Thymus (tissue), 11 donors: Measurements from ENCODE around the gene CALML6. TPM values are rescaled to one million over a fixed set of nuclear protein-coding genes. Genes with fewer than 3 reads are reported as not detected.

ENCODE experiments used
- DNase-seq, 9 donors: peaks; one replicate each; pipeline ENCODE4 v3.0.0-alpha.2; 2013; ENCODE audit warnings: low spot score in 9 of 9, low read depth in 6 of 9, missing footprints in 1 of 9
- H3K27ac ChIP-seq, 2 donors: one replicate each; pipeline ENCODE4 v1.5.1; 2013; ENCODE audit warnings: control low read depth in 1 of 2, low read depth in 1 of 2, low read length in 1 of 2, mild to moderate bottlenecking in 1 of 2, moderate library complexity in 1 of 2
- H3K27me3 ChIP-seq, 2 donors: one replicate each; pipeline ENCODE4 v1.5.1; 2013; ENCODE audit warnings: low read length in 1 of 2; ENCODE audit not compliant: control insufficient read depth in 2 of 2, insufficient read depth in 1 of 2
- H3K36me3 ChIP-seq, 2 donors: one replicate each; pipeline ENCODE4 v1.5.1; 2013; ENCODE audit warnings: low read length in 1 of 2, mild to moderate bottlenecking in 1 of 2, moderate library complexity in 1 of 2; ENCODE audit not compliant: control insufficient read depth in 2 of 2, insufficient read depth in 2 of 2
- H3K4me1 ChIP-seq, 2 donors: one replicate each; pipeline ENCODE4 v1.5.1; 2013; ENCODE audit warnings: low read length in 2 of 2; ENCODE audit not compliant: control insufficient read depth in 2 of 2, insufficient read depth in 2 of 2
- H3K4me3 ChIP-seq, 2 donors: one replicate each; pipeline ENCODE4 v1.5.1; 2013; ENCODE audit warnings: low read length in 2 of 2, control low read depth in 1 of 2, mild to moderate bottlenecking in 1 of 2
- H3K9me3 ChIP-seq, 2 donors: one replicate each; pipeline ENCODE4 v1.5.1; 2013; ENCODE audit warnings: low read length in 1 of 2, mild to moderate bottlenecking in 1 of 2; ENCODE audit not compliant: control insufficient read depth in 2 of 2, insufficient read depth in 1 of 2
- WGBS: extraction: QIAGEN DNeasy Blood & Tissue Kit; methylation state at CpG from one replicate; pipeline ENCODE4 v1.1.7; 2013; 5-methylcytosine and 5-hydroxymethylcytosine counted together
- polyA plus RNA-seq: library from polyadenylated mRNA; stranded (reverse); fragments of 200-250 nt; gene quantifications from one replicate; pipeline ENCODE4 v1.2.3, GENCODE V29; 2013
- total RNA-seq: library from RNA; stranded (reverse); fragments of 120-200 nt; gene quantifications from one replicate; pipeline ENCODE4 v1.2.4, GENCODE V29; 2013
- donor health status: healthy.

CALML6 gene
- total and polyA plus RNA-seq, 2 donors, result 0.47 to 7.1 TPM

DNA sequence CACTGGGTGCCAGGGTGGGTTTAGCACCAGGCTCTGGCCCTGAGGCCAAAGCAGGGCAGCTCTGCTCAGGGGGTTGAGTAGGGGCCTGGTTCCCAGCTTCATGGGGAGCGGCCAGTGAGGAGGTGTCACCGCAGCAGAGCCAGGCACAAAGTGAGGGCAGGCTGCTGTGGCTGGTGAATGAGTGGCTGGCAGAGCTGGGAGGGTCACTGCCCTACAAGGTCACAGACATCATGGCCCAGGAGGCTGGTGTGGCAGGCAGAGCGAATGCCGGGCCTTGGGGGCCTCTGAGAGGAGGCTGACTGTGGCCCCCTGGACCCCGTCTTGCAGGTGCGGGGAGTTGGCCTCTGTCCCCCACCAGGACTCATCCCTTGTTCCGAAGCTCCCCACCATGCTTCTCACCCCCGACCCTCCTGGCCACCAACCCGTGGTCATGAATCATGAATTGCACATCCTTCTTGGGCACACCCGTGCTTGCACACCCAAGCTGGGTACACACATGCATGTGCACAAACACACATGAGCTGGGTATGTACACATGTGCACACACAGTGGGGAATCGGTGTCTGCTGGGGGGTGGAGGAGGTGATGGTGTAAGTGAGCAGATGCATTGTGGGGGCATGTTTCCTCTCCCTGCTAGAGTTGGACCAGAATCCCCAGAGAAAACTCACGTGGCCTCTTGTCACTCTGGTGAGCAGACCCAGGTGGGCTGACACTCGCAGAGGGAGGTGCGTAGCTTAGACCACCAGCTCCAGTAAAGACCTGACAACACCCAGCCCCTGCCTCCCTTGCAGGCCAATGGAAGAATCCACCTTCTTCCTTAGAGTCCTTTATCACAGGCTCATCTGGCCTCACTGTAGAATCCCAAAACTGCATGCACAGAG, 19.4 kb upstream of the CALML6 start:
- DNase-seq, result peak in 1 of 9 donors; percentile 59
- no peaks in the 10 kb centered on the region for H3K27me3 ChIP-seq
- 74% methylated on average over 14 of the region's 14 CpGs for WGBS
- H3K4me1 ChIP-seq, result peaks cover 13 to 47% of the 10 kb centered on the region in 2 donors
- no peaks in the 10 kb centered on the region for H3K9me3 ChIP-seq
- no peaks in the 10 kb centered on the region for H3K36me3 ChIP-seq
- no peak overlapping the region for H3K4me3 ChIP-seq
- H3K27ac ChIP-seq, result no peak overlapping the region

DNA sequence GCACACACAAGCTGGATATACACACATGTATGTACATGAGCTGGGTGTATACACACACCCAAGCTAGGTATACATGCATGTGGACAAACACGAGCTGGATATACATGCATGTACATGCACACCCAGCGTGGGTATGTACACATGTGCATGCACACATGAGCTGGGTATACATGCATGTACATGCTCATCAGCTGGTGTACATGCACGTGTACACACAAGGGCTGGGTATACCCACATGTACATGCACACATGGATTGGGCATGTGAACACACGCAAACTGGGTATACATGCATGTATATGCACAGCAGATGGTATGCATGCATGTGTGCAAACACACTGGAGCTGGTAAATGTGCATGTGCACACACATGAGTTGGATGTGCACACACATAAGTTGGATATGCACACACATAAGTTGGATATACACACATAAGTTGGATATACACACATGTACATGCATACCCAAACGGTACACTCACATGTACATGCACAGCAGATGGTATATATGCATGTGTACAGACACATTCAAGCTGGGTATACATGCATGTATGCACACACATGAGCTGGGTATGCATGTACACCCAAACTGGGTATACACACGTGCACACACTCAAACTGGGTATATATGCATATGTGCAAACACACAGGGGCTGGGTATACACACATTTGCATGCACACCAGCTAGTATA, 16.7 kb upstream of the CALML6 start:
- H3K4me3 ChIP-seq, result no peak overlapping the region
- H3K27me3 ChIP-seq, result no peaks in the 10 kb centered on the region
- H3K9me3 ChIP-seq, result peaks cover 0 to 5% of the 10 kb centered on the region in 2 donors
- H3K4me1 ChIP-seq, result peaks cover 6 to 34% of the 10 kb centered on the region in 2 donors
- DNase-seq, result no peak
- H3K27ac ChIP-seq, result no peak overlapping the region
- no peaks in the 10 kb centered on the region for H3K36me3 ChIP-seq
- WGBS, result 97% methylated on average over 6 of the region's 6 CpGs

- Histone ChIP-seq H3K4me1 (peaks cover 6 to 29% of the 10 kb centered on the region in 2 donors), H3K9me3 (peaks cover 0 to 6% of the 10 kb centered on the region in 2 donors), H3K27me3 (no peaks in the 10 kb centered on the region), H3K27ac (peak overlapping the region in 1 of 2 donors; percentile 43), H3K4me3 (no peak overlapping the region), H3K36me3 (no peaks in the 10 kb centered on the region)
- peak in 2 of 9 donors; percentile 8 to 49 for DNase-seq
- 13% methylated on average over 16 of the region's 16 CpGs for WGBS
Observed at GRCh38 chr1:1899266-1899966, 15.6 kb upstream of the CALML6 start.

GRCh38 chr1:1899967-1900327, 15.1 kb upstream of the CALML6 start:
- Histone ChIP-seq H3K4me3 (no peak overlapping the region), H3K36me3 (no peaks in the 10 kb centered on the region), H3K27ac (no peak overlapping the region), H3K27me3 (no peaks in the 10 kb centered on the region), H3K9me3 (peaks cover 0 to 6% of the 10 kb centered on the region in 2 donors), H3K4me1 (peaks cover 6 to 24% of the 10 kb centered on the region in 2 donors)
- WGBS, result 41% methylated on average over 9 of the region's 9 CpGs
- no peak for DNase-seq

DNA sequence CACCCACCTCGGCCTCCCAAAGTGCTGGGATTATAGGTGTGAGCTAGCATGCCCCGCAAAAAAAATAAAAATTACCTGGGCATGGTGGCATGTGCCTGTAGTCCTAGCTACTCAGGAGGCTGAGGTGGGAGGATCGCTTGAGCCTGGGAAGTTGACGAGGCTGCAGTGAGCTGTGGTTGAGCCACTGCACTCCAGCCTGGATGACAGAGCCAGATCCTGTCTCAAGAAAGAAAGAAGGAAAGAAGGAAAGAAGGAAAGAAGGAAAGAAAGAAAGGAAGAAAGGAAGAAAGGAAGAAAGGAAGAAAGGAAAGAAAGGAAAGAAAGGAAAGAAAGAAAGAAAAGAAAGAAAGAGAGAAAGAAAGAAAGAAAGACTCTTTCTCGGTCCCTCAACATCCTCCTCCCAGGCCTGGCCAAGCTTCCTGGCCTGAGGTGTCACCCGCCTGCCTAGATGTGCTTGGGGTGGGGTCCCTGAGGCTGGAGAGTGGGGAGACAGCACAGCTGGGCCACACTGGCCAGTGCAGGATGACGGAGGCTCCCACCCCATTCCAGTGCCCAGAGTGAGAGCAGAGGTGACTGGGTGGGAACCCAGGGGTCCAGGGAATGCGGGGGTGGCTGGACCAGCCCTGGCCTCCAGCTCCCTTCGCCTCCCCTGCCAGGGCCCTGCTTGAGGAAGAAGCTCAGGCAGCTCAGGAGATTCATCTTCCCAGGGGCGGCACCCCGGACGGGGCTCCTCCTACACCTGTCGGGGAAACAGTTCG, 14.0 kb upstream of the CALML6 start:
- no peak for DNase-seq
- H3K27me3 ChIP-seq, result no peaks in the 10 kb centered on the region
- no peak overlapping the region for H3K4me3 ChIP-seq
- no peaks in the 10 kb centered on the region for H3K36me3 ChIP-seq
- no peak overlapping the region for H3K27ac ChIP-seq
- peaks cover 6 to 13% of the 10 kb centered on the region in 2 donors for H3K4me1 ChIP-seq
- WGBS, result 89% methylated on average over 14 of the region's 14 CpGs
- H3K9me3 ChIP-seq, result peaks cover 0 to 6% of the 10 kb centered on the region in 2 donors

DNA sequence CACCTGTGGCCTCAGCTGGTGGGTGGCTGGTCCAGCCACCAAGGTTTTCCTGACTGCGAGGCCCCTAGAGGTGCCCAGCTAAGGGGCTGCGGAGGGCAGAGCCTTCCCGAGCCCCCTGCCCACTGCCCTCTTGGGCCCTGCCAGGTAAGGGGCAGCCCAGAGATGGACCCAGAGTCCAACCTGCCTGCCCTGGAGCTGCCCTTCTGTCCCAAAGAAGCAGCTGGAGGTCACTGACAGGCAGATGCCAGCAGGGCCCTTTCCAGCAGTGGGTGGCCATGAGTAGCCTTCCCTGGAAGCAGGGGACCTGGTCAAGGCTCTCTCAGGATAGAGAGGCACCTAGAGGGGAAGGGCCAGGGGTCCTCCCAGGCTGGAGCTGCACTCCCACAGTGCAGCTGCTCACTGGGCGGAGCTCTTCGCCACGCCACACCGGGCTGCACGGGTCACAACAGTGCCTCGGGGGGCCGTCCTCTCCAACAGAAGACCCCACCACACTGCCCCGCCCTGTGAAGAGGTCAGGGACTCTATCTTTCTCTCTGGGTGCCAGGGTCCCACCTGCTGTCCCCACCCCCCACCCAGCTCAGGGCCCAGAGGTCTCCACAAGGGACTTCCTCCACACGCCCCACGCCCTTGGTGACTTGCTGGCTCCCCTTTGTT, 13.3 kb upstream of the CALML6 start:
- Histone ChIP-seq H3K9me3 (peaks cover 0 to 6% of the 10 kb centered on the region in 2 donors), H3K36me3 (no peaks in the 10 kb centered on the region), H3K4me3 (no peak overlapping the region), H3K27ac (no peak overlapping the region), H3K4me1 (peaks cover 6 to 18% of the 10 kb centered on the region in 2 donors), H3K27me3 (no peaks in the 10 kb centered on the region)
- DNase-seq, result no peak
- WGBS, result 73% methylated on average over 13 of the region's 13 CpGs

DNA sequence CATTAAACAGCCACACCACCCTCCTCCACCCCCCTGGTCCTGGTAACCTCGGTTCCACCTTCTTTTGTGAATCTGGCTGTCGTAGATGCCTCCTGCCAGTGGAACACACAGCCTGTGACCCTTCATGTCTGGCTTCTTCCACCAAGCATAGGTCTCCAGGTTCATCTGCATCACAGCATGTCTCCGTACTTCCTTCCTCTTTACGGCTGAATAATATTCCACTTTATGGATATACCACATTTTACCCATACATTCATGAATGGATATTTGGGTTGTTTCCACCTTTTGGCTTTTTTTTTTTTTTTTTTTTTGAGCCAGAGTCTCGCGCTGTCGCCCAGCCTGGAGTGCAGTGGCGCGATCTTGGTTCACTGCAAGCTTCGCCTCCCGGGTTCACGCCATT, 11.8 kb upstream of the CALML6 start:
- WGBS, result 89% methylated on average over 12 of the region's 12 CpGs
- Histone ChIP-seq H3K27ac (no peak overlapping the region), H3K4me3 (no peak overlapping the region), H3K9me3 (peaks cover 0 to 6% of the 10 kb centered on the region in 2 donors), H3K36me3 (no peaks in the 10 kb centered on the region), H3K4me1 (peaks cover 7 to 31% of the 10 kb centered on the region in 2 donors), H3K27me3 (no peaks in the 10 kb centered on the region)
- no peak for DNase-seq
